Fibroblast of mammary gland (primary cell): Measurements from ENCODE around the gene ABCA1.

Source experiments
- DNase-seq: peaks from one replicate; pipeline ENCODE4 v3.0.0-alpha.2; 2010; ENCODE audit warnings: low read depth
- H3K4me3 ChIP-seq: 2 replicates; pipeline ENCODE4 v1.5.1; 2011; ENCODE audit warnings: low read depth, mild to moderate bottlenecking, low read length, moderate library complexity; ENCODE audit not compliant: control insufficient read depth
- TF ChIP-seq, protein P1 (sequence below): conservative IDR thresholded peaks from 2 replicates; pipeline ENCODE4 v1.5.1; 2011; ENCODE audit warnings: low read depth, low read length, inconsistent platforms; ENCODE audit not compliant: control insufficient read depth, insufficient read depth

Gene ABCA1

DNA sequence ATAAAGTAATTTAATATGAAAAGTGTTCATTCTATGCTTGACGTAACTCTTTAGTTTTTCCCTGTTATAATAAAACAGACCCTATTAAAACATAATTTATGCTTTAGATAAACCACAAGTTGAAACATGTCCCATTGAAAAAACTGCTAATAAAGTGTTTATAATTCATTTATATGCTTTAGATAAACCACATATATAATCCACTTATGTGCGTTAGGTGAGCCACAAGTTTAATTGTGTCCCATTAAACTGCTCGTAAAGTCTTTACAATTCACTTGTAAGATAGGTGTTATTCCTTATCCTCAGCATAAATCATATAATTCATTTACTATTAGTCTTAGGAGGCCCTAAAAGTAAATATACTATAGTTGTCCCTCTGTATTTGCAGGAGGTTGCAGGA is 160.4 kb downstream of the ABCA1 start:
- DNase-seq: no peak
- TF ChIP-seq, protein P1, sequence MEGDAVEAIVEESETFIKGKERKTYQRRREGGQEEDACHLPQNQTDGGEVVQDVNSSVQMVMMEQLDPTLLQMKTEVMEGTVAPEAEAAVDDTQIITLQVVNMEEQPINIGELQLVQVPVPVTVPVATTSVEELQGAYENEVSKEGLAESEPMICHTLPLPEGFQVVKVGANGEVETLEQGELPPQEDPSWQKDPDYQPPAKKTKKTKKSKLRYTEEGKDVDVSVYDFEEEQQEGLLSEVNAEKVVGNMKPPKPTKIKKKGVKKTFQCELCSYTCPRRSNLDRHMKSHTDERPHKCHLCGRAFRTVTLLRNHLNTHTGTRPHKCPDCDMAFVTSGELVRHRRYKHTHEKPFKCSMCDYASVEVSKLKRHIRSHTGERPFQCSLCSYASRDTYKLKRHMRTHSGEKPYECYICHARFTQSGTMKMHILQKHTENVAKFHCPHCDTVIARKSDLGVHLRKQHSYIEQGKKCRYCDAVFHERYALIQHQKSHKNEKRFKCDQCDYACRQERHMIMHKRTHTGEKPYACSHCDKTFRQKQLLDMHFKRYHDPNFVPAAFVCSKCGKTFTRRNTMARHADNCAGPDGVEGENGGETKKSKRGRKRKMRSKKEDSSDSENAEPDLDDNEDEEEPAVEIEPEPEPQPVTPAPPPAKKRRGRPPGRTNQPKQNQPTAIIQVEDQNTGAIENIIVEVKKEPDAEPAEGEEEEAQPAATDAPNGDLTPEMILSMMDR: no peak
- H3K4me3 ChIP-seq: no peak overlapping the region

DNA sequence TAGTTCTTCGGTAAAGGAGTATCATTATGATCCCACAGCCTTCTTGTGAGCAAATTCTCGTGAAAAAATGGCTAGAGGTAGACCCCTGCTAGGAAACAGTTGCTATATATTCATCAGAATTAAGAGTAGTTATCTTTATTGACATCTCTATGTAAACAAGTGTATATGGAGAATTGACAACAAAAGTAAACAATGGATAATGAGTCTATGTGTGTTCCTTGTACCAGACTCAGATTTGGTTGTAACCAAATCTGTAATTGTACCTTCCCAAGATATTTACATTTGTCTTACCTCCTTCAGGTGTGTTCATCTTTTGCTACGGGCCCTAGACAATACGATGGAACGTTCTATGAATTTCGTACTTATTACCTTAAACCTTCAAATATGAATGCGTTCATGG is 161.9 kb downstream of the ABCA1 start:
- TF ChIP-seq, protein P1: no peak
- no peak overlapping the region for H3K4me3 ChIP-seq
- DNase-seq: no peak

DNA sequence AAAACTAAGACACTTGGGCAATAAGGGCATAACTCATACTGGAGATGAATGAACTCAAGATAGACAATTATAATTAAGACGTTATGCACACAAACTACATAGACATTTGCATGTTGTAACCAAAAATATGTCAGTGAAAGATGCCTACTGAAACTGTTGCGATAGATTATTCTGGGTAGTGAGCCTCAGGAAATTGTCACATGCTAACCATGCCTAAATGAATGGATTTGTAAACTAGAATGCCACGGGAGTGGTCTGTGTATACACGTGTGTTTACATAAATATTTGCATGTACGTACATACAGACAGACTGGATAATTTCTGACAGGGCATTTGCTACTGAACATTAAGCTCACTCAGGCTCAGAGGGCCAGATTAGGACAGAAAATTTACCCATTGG is 162.8 kb downstream of the ABCA1 start:
- DNase-seq: no peak
- H3K4me3 ChIP-seq: no peak overlapping the region
- TF ChIP-seq, protein P1: no peak

DNA sequence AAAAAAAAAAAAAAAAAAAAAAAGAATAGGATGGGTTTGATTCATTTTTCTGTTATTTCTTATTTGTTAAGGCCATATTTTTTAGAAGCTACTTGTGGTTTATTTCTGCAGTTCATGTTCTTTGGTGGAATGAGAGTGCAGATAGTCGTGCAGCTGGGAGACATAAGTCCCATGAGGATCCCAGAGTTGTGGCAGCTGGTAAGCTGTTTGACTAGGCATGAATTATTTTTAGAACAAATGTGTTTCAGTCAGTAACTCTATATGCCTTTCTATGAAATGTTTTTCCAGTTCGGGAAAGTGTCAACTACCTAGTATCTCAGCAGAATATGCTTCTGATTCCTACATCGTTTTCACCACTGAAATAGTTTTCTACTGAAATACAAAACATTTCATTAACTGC is 169.0 kb downstream of the ABCA1 start:
- TF ChIP-seq, protein P1: no peak
- DNase-seq: no peak
- H3K4me3 ChIP-seq: no peak overlapping the region

DNA sequence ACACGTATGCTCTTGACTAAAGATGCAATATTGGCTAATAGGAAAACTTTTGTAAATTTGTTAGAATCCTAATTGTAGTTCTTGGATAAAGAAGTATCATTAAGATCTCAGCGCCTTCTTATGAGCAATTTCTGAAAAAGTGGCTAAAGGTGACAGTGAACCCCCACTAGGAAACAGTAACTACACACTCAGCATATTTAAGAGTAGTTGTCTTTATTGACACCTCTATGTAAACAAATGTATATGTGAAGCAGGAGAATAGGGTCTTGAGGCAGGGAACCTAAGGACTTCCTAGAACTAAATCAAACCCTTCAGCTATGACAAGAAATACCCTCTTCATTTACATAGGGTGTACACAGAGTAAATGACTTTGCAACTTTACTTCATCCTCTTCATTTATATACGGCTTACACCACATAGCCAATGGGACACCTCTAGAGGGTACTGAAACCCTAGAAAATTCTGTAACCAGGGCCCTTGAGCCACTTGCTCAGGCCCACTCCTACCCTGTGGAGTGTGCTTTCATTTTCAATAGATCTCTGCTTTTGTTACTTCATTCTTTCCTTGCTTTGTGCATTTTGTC is 177.7 kb downstream of the ABCA1 start:
- no peak overlapping the region for H3K4me3 ChIP-seq
- no peak for DNase-seq
- TF ChIP-seq, protein P1: no peak

DNA sequence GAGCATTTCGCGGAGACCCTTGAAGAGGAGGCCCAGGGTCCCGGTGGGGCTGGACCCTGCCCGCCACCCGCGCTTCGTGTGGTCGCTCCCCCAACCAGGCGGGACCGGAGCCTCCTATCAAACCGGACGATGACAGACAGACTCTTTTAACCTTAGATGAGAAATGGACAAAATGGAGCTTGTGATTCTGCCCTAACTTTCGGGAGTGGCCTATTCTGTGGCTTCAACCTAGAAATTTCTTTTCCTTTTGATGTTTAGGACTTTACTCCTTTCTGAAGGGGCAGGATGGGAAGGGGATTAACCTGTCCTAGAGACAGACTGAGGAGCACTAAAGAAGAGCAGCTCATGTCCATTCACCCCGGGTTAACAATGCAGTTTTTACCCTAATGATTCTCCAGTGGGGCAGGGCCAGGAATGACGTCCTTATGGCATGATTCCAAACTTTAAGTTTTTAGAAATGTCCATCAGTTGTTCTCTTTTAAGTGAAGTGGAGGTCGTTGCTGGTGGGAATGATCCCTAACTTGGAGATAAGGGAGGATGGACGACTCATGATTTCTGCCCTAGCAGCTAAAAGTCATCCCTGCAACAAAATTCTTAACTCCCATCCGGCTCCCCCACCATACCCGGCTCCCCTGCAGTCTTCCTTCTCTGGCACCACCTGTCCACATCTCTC is 179.5 kb downstream of the ABCA1 start:
- TF ChIP-seq, protein P1: no peak
- H3K4me3 ChIP-seq: peak overlapping the region; percentile 83
- DNase-seq: peak; percentile 37
